Embryonic facial prominence (tissue), 1 donor: ENCODE measurements around the gene ABHD2.
"Not testable (repeated sequence)": the region's sequence is repeated elsewhere in the genome, so short reads cannot be mapped to it uniquely, and the experiment has no call there.

ENCODE experiments used
- DNase-seq: peaks from one replicate; pipeline ENCODE4 v3.0.0-alpha.2; 2016; ENCODE audit errors: extremely low spot score

The ABHD2 gene

DNA sequence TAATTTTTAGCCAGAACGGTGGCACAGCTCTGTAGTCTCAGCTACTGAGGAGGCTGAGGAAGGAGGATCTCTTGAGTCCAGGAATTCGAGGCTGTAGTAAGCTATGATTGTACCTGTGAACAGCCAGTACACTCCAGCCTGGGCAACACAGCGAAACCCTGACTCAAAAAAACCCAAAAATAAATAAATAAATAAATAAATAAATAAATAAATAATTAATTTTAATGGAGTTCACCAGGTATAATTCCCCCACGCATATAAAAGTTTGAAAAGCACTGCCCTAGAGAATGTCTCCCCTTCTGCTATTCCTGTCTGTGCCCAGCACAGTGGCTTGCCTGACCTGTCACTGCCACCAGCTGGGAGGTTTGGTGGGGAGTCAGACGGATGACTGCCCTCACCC lies 137.3 kb downstream of the ABHD2 start:
- no peak for DNase-seq

DNA sequence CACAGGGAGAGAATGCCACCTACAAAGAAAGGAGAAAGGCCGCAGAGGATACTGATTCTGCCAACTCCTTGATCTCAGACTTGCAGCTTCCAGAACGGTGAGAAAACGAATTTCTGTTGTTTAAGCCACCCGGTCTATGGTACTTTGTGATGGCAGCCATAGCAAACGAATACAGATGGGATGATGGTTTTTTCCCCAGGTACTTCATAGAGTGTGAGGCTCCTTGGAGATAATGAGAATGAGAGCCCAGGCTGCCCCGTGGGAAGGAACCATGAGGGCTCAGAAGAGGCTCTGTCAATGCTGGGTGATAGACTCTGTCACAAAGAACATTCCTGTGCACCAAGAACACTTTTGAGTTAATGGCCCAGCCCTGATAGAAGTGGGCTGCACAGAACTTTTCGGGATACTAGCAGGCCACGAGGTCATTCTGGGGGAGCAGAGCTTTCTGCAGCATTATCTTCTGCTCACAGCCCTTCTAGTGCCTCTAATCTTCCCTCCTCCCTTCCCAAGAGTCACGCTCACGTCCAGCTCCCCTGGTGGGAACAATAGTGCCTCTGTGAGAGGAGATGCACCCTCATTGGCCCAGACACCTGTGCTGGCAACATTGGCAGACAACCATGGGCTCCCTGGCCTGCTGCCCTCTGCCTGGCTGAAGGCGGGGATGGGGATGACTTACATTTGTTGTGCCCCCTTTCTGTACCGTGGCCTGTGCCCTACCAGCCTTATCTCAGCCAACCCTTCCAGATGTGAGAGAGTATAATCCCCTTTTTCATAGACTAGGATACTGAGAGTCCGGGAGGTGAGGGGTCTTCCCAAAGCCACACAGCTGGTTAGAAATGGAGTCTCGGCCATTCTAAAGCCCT lies 138.3 kb downstream of the ABHD2 start:
- no peak for DNase-seq

DNA sequence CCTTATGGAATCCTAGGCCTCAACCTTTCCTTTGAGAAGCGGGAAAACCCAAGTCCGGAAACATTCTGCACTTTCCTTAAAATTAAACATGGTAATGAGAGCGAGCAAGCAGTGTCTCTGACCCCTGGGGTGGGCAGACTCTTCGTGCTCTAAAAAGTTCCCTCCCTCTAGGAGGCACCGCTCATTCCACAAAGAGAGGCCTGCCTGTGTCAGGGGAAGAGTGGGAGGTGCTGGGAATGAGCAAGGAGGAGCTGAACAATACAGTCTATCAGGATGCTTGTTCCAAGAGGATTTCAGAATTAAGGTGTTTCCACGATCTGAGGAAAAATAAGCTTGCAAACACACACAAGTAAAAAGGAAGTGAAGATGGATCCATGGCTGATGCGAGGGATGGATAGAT lies 139.2 kb downstream of the ABHD2 start:
- no peak for DNase-seq

DNA sequence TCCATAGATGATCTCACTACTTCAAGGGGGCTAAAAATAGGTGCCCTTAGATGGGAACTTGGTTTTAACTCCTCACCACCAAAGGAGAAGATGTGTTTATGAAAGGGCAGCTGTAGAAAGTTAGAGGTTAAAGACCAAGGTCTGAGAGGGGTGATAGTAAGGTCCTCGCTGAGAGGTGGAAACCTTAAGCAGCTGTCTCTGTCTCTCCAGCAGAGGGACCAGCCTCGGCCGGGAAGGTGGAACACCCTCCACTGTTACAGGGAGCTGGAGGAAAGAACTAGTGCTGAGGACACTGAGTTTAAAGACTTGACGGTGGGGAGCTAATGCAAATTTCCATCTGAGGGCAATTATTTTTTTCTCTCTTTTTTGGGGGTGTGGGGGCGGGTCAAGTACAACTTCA lies 142.0 kb downstream of the ABHD2 start:
- no peak for DNase-seq

DNA sequence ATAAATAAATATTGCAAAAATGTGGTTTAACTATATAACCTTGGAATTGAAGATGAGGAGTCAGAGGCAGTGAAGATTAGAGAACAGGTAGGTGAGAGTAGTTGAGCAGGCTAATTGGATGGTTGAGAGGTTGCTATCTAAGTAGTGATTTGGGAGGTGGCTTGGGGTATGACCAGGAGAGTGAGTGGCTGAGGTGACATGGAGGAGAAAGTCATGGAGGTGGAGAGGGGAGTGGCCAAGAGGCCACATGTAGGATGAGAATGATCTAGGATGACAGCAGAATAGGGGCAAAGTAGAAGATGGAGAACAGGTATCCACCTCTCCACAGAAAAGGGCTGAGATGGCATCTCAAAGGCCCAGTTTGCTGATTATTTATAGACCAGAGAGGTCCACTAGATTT lies 143.6 kb downstream of the ABHD2 start:
- DNase-seq: no peak

DNA sequence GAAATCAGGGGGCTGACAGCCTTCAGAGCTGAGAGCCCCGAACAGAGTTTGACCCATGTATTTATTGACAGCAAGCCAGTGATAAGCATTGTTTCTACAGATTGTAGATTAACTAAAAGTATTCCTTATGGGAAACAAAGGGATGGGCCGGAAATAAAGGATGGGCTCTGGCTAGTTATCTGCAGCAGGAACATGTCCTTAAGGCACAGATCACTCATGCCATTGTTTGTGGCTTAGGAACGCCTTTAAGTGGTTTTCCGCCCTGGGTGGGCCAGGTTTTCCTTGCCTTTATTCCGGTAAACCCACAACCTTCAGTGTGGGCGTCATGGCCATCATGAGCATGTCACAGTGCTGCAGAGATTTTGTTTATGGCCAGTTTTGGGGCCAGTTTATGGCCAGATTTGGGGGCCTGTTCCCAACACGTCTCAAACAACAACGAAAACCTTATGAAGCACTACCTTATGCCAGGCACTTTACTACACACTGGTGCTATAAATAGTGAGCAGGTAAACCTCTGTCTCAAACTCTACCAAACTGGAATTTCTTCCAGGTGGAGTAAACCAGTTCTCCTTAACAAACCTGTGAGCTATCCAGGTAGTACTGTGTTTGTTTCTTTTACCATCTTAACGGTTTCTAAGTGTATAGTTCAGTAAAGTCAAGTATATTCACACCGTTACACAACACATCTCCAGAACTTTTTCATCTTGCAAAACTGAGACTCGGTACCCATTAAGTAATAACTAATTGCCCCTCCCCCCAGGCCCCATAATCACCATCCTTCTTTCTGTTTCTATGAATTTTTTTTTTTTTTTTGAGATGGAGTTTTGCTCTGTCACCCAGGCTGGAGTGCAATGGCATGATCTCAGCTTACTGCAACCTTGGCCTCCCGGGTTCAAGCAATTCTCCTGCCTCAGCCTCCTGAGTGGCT lies 151.9 kb downstream of the ABHD2 start:
- DNase-seq: not testable (repeated sequence)

DNA sequence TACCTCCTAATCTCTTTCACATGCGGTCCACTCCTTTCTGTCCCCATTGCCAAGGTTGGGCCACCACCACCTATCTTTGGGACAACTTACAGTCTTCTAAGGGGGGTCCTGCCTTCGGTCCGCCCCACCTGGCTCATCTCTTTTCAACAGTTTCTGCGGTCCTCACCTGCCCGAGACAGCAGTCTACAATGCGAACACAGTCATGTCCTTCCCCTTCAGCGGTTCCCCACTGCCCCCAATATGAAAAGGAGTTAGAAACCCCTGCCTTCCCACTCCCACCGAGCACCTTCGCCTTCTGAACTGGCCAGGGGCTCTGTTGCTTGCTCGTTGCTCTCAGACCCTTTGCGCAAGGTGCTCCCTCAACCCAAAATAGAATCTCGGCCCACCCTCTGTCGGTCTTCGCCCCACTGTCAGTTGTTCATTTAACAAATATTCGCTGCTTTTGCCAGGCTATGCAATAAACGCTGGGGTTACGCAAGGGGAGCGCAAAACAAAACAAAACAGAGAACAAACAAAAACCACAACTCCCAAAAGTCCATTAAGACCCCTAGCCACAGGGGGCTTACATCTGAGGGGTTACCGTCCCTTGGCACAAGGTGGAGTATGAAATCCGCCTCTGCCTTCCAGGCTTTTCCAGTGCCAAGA lies 154.9 kb downstream of the ABHD2 start:
- DNase-seq: no peak

DNA sequence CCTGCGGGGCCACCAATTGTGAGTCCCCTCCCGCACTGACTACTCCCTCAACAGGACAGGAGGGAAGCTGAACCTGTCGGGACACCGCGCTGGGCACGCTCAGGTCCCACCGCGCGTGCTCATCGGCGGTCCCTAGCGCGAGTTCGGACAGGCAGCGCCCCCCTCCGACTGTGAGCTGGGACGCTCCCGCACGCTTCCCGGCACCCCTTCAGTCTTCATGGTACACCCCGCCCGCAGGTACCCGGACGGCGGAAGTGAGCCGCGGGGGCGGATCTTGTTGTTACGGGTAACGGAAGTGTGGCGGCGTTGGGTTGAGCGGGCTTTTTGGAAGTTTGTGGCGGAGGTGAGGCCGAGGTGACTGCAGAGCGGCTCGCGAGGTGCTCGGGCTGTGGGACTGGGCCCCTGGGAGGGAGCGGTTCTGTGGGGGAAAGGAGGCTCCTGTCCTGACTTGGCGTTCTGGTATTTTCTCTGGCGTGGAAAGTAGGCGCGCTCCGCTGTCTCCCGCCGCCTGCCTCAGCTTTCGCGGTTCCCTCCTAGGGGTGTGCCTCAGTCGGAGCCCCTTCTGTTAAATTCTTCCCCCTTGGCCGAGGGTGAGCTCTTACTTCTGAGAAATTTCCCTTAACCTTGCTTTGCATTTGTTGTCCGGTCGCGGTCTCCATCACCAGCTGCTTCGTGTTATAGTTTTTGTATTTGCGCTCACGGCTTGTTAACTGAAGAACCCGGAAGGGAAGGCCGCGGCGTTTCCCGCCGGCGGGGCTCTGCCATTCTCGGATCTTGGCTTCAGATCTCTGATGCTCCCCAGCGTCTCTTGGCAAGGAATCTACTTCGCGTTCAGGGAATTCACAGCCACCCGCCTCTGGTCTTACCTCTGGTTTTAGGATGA lies 155.7 kb downstream of the ABHD2 start, which contains the start of gene FANCI:
Gene FANCI (plus strand): TSS at position 289 of the 883 bp plus-strand sequence. CDS start 3,669 bp downstream, outside the sequence.
- DNase-seq: peak; percentile 90

DNA sequence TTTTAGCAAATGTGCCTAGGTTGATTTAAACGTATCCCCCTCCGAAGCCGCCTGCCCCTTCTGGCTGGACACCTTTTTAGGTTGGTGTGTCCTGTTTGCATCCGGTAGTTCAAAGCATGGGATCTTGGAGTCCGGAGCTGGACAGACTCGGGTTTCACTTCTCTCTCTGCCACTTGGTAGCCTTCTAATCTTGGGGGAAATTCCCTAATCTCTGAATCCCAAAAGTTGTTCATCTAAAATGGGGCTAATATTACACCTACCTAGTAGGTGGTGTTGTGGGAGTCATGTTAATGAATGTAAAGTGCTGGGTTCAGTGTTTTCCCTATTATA lies 156.3 kb downstream of the ABHD2 start:
- no peak for DNase-seq

DNA sequence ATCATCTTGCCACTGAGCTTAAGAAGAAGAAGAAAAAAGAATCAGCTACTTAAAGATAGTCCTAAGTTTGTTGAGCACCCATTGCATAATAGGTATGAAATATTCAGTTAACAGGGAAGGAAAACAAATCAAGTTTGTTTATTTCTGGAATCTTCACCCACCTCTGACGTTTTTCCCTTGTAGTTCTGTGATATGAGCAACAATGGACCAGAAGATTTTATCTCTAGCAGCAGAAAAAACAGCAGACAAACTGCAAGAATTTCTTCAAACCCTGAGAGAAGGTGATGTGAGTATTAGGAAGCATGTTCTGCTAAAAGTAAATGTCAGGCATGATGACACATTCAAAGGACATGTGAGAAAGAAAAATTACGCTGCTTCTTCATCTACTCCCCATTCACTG lies 159.2 kb downstream of the ABHD2 start:
- no peak for DNase-seq

DNA sequence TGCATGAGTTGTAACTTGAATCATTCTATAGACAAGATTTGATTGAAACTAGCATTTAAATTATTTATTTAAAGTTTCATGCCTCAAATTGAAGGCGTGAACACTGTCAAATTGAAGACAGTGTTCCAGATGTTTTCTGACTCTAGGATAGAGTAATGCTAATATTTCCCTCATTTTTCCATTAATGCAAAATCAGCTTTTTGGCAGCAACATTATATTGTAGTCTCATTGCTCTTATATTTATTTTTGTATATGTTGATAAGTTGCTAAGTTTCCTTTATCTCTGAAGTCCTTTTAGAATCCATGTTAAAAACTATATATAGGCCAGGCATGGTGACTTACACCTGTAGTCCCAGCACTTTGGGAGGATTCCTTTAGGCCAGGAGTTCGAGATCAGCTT lies 160.3 kb downstream of the ABHD2 start:
- no peak for DNase-seq

DNA sequence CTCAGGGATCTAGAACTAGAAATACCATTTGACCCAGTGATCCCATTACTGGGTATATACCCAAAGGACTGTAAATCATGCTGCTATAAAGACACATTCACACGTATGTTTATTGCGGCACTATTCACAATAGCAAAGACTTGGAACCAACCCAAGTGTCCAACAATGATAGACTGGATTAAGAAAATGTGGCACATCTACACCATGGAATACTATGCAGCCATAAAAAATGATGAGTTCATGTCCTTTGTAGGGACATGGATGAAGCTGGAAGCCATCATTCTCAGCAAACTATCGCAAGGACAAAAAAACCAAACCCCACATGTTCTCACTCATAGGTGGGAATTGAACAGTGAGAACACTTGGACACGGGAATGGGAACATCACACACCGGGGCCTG lies 161.9 kb downstream of the ABHD2 start:
- DNase-seq: not testable (repeated sequence)
